GM10266 (cell line): ENCODE results near the gene CALML3.

Experiments
- DNase-seq: peaks from one replicate; pipeline ENCODE4 v3.0.0; 2012; ENCODE audit errors: extremely low spot score
- TF ChIP-seq, protein P1 (sequence below): IDR thresholded peaks from 2 replicates; pipeline ENCODE4 v1.5.1; 2012; ENCODE audit warnings: mild to moderate bottlenecking, low read depth; ENCODE audit not compliant: control insufficient read depth, insufficient read depth; ENCODE audit errors: missing control alignments

Gene CALML3

GRCh38 chr10:5550621-5551530 is 26.1 kb downstream of the CALML3 start:
- TF ChIP-seq, protein P1, sequence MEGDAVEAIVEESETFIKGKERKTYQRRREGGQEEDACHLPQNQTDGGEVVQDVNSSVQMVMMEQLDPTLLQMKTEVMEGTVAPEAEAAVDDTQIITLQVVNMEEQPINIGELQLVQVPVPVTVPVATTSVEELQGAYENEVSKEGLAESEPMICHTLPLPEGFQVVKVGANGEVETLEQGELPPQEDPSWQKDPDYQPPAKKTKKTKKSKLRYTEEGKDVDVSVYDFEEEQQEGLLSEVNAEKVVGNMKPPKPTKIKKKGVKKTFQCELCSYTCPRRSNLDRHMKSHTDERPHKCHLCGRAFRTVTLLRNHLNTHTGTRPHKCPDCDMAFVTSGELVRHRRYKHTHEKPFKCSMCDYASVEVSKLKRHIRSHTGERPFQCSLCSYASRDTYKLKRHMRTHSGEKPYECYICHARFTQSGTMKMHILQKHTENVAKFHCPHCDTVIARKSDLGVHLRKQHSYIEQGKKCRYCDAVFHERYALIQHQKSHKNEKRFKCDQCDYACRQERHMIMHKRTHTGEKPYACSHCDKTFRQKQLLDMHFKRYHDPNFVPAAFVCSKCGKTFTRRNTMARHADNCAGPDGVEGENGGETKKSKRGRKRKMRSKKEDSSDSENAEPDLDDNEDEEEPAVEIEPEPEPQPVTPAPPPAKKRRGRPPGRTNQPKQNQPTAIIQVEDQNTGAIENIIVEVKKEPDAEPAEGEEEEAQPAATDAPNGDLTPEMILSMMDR, result no peak
- no peak for DNase-seq

DNA sequence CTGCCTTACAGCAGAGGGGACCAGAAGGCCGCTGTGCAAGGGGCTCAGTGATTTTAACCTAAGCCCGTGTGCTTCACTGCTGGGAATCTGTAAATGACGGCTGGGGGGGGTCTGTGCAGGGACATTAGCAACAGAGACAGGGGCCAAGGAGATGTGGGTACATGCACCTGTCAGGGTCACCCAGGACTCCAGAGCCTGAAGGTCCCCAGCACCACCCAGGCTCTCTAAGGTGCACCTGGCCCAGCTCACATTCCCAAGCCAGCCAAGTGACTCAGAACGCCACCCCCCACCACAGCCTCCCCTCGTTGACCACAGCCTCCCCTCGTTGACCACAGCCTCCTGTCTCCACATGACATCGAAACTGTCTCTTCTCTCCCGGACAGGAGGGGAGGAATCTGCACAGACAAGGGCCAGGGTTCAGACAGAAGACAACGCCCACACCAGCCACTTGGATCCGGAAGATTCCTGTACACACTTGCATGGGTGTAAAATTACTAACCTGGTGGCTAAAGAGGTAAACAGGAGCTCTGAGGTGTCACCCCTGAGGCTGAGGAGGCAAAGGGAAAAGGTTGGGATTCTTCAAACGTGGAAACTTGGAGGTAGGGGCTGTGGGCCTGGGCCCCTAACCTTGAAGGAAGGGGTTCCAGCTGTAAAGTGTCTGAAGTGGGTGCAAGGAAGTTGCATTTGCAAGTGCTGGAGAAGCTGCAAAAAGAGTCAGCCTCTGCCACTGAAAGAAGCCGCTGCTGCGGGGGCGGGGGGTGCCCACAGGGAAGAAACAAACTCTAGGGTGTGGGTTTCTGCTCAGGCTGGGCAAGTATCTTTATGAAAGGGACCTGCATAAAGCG is 27.0 kb downstream of the CALML3 start:
- TF ChIP-seq, protein P1, result no peak
- no peak for DNase-seq

- no peak for DNase-seq
- TF ChIP-seq, protein P1, result no peak
Observed at GRCh38 chr10:5552376-5553321, 27.9 kb downstream of the CALML3 start.

- DNase-seq, result no peak
- TF ChIP-seq, protein P1, result no peak
Observed at GRCh38 chr10:5553400-5554170, 28.8 kb downstream of the CALML3 start.

- no peak for DNase-seq
Observed at GRCh38 chr10:5555021-5555510, 30.3 kb downstream of the CALML3 start.

More at GRCh38 chr10:5555021-5555510, 30.3 kb downstream of the CALML3 start:
- TF ChIP-seq, protein P1, result no peak
